Measurements from ENCODE around the gene HES3.

- no peak for TF ChIP-seq CTCF (IDR thresholded peaks at IDR 0.05)
- TF ChIP-seq EZH2 (IDR thresholded peaks at IDR 0.05; ENCODE audit: borderline replicate concordance, insufficient read depth, low read depth, low read length, poor library complexity, severe bottlenecking) = no peak
These were observed 36.9 kb downstream of the HES3 start for GRCh38 chr1:6280761-6281451.
